ENCODE measurements around the gene RNF13.

RNF13 gene

DNA sequence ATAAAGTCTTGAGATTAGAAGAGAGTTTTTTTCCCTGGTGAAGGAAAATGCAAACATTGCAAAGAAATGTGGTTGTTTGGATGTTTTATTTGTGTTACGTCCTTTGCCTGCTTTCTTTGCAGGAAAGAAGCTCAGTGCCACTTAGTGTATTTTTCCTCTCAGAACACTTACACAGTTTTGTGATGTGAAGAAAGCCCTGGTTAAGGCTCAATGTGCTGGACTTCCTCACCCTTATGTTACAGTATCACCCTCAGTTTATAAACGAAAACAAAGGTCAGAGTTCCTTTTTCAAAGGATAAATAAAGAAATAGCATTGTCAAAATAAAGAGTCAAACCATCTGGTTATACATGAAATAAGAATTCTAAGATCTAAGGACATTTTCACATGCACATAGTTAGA, 45.9 kb downstream of the RNF13 start:
- DNase-seq (ENCODE audit: extremely low read depth, low read depth), result no peak
- TF ChIP-seq, protein P1, sequence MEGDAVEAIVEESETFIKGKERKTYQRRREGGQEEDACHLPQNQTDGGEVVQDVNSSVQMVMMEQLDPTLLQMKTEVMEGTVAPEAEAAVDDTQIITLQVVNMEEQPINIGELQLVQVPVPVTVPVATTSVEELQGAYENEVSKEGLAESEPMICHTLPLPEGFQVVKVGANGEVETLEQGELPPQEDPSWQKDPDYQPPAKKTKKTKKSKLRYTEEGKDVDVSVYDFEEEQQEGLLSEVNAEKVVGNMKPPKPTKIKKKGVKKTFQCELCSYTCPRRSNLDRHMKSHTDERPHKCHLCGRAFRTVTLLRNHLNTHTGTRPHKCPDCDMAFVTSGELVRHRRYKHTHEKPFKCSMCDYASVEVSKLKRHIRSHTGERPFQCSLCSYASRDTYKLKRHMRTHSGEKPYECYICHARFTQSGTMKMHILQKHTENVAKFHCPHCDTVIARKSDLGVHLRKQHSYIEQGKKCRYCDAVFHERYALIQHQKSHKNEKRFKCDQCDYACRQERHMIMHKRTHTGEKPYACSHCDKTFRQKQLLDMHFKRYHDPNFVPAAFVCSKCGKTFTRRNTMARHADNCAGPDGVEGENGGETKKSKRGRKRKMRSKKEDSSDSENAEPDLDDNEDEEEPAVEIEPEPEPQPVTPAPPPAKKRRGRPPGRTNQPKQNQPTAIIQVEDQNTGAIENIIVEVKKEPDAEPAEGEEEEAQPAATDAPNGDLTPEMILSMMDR (IDR thresholded peaks at IDR 0.05; ENCODE audit: low read depth, low read length), result no peak

DNA sequence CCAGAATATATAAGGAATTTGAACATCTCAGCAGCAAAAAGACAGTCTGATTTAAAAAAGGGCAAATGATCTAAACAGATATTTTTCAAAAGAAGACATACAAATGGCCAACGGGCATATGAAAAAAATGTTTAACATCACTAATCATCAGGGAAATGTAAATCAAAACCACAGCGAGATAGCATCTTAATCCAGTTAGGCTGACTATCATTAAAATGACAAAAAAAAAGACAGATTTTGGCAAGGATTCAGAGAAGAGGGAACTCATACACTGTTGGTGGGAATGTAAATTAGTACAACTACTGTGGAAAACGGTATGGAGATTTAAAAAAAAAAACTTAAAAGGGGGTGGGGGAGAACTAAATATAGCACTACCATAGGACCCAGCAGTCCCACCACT, 47.9 kb downstream of the RNF13 start:
- TF ChIP-seq, protein P1 (IDR thresholded peaks at IDR 0.05; ENCODE audit: low read depth, low read length), result no peak
- no peak for DNase-seq (ENCODE audit: extremely low read depth, low read depth)

GRCh38 chr3:149867563-149867962, 54.5 kb downstream of the RNF13 start:
- TF ChIP-seq, protein P1 (IDR thresholded peaks at IDR 0.05; ENCODE audit: low read depth, low read length), result no peak
- no peak for DNase-seq (ENCODE audit: extremely low read depth, low read depth)

- DNase-seq (ENCODE audit: extremely low read depth, low read depth), result no peak
- TF ChIP-seq, protein P1 (IDR thresholded peaks at IDR 0.05; ENCODE audit: low read depth, low read length), result no peak
Measured at GRCh38 chr3:149871855-149872254, 58.8 kb downstream of the RNF13 start.

DNA sequence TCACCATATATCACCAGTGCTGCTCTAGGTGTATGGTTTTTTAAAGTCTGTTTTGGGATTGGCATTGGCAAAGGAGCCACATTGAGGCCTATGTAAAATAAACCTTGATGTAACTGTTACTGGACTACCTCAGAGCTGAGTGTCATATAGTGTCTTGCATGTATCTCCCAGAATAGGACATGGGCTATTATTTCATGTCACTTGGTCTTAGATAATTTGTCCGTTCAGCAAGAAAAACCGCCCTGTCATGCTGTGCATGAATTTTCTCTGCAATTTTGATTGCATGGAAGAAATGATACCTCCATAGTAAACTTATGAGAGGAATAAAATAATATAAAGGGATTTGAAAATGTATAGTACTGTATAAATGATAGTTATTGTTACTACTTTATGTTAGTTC, 59.6 kb downstream of the RNF13 start:
- TF ChIP-seq, protein P1 (IDR thresholded peaks at IDR 0.05; ENCODE audit: low read depth, low read length), result no peak
- DNase-seq (ENCODE audit: extremely low read depth, low read depth), result no peak

DNA sequence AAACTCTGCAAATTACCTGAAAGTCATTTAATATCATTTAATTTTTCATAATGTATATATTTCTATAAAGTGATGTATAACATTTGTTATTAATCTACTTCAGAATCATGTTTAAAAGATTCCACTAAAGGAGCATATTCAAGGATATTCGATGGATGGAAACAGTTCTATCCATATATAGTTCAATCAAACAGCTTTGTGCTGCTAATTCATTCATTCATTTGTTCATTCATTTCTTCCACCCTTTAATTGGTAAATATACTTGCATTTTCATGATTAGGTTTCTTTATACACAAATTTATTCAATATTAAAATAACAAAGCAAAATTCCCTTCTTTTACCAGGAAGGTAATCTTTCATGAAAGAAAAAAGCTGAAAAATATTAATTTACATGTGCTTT, 64.7 kb downstream of the RNF13 start:
- DNase-seq (ENCODE audit: extremely low read depth, low read depth), result no peak
- TF ChIP-seq, protein P1 (IDR thresholded peaks at IDR 0.05; ENCODE audit: low read depth, low read length), result no peak

DNA sequence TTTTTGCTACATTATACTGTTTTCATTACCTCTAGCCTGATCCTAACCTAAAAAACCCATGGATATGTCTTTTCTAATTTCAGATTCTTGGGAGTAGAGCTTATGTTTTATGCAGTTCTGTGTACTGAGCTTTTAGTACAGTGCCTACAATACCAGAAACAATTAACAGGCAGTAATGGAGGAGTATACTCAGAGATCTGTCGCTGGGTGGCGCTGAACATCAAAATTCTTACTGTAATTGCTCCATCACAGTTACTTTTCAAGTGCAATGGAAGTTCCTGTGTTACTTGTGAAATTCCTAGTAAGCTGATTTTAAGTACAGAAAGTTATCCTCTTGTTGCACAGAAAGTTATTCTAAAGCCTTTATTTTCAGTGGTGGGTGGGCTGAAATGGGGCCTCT, 66.9 kb downstream of the RNF13 start:
- DNase-seq (ENCODE audit: extremely low read depth, low read depth), result peak; percentile 32
- TF ChIP-seq, protein P1 (IDR thresholded peaks at IDR 0.05; ENCODE audit: low read depth, low read length), result peak; percentile 66

All from AG09319 (cell line).